CD4-positive, alpha-beta T cell treated with Interleukin-10 for 1 hour (primary cell): ENCODE results near the gene RWDD2A.

Experiments
- DNase-seq: peaks from one replicate; pipeline ENCODE4 v3.0.0-alpha.2; 2020

The RWDD2A gene

DNA sequence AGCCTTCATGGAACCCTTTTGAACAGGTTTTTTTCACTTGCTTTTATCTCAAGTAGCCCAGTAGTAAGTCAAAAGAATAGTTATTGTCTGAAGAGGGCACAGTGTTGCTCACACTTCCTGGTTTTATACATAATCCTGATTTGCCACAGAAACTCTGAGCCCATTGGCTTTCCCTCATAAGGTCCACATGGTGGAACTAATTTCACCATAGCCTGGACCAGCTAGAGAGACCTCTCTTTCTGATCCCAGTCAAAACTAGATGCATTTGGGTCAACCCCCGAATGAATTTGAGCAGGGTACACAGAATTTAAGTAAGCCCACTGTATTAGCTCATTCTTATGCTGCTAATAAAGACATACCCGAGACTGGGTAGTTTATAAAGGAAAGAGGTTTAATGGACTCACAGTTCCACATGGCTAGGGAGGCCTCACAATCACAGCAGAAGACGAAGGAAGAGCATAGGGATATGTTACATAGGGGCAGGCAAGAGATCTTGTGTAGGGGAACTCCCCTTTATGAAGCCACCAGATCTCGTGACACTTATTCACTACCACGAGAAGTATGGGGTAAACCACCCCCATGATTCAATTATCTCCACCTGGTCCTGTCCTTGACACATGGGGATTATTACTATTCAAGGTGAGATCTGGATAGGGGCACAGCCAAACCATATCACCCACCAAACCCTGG is 6.2 kb downstream of the RWDD2A start:
- DNase-seq: no peak

DNA sequence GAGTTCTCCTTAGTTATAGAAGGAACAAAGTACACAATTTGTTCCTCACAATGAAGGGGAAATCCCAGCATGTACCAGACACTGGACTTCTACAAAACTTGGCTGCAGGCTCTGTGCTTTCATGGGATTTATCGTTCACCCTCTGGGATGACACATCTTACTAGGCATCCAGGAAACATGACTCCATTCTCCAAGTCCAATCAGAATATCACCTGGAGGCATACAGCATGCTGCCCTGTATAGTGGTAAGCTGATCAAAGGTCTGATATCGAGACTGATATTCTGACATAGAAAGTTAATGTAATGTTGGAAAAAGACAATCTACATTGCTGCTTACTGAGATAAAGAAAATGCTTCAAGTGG is 6.7 kb downstream of the RWDD2A start:
- DNase-seq: no peak

DNA sequence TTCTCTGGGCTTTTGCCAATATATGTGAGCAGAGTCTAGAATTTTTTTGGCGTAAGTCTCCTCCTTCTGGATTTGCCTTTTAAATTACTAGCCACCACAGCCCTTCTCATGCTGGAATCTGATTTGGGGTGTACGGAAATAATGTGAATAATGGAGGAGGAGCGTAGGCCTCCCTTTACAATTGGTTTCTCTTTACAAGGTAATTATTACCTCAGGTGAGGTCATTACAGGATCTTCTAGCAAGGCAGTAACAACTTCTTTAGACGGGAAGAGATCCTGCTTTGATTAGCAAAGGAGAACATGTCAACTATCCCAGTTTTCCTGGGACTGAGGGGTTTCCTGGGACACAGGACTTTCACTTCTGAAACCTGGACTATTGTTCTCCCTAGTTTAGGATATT is 8.9 kb downstream of the RWDD2A start:
- no peak for DNase-seq

DNA sequence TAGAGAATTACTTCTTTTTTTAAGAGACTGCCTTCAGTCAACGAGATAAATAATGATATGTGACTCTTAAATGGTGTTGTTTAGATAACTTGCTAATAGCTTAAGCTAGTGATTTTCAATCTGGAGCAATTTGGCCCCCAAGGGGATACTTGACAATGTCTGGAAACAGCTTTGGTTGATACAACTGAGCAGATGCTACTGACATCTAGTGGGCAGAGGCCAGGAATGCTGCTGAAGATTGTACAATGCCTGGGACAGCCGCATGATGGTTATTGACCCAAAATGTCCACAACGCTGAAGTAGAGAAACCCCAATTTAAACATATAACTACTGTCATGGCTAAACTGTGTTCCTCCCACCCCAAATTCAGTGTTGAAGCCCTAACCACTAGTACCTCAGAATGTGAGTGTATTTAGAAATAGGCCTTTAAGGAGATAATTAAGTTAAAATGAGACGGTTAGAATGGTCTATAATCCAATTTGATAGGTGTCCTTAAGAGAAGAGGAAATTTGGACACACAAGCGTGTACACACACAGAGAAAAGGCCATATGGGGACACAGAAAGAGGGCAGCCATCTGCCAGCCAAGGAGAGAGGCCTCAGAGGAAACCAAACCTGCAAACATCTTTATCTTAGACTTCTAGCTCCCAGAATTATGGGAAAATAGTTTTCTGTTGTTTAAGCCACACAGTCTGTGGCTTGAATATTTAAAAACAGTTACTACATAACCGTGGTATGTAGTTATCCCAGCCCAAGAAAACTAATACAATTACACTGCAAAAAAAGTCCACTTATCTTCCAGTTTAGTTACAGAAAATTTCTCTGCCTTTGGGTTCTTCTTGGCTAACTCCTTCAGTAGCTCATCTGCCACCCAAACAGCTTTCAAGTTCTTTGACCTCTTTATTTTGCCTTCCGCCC is 22.2 kb downstream of the RWDD2A start:
- DNase-seq: peak; percentile 70

DNA sequence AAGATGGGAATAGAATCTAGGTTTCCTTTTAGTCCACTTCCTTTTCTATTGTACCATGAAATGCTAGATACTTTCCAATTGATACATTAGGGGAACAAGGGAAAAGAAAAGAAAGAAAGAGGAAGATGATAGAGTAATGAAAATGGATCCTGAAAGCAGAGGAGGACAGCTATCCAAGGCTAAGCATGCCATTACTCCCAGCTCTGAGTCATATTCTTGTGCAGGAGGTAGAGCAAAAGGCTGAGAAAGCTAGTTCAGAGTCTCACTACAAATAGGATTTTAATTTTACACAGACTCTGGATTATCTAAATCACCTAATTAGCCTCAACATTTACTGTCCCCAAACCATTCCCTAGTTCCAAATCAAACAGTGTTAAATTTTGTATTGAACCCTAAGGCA is 23.6 kb downstream of the RWDD2A start:
- no peak for DNase-seq

DNA sequence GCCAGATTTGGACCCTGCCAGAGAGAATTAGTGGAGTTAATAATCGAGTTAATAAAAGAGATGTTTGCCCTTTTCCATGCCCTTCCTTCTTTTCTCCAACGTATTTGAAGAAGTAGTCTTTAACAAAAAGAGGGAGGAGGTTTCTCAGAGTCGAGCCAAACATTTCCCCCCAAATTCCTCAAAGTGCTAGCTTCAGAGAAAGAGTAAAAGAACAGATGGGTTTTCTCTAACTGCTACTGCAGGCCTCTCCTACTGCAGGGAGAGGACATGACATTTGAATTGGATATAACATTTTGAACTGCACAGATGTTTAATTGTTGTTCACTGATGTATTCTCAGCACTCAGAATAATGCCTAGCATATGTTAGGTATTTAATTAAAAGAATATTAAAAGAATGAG is 25.5 kb downstream of the RWDD2A start:
- no peak for DNase-seq

DNA sequence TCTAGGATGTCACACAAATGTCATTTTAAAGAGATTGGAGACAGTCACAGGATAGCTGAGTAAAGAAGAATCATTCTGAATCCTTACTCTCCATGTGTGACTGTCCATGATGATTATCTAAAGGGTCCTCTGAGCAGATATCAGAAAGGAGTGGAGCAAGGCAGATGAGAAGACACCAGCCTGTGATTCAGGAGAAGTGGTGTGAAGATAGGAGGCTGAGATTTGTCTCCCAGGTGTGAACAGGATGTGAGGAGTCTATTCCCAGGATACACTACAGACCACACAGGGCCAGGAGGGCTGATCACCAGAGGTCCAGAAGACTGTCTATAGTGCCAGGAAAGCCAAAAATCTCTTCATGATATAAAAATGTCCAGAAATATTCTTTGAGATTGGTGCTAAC is 27.0 kb downstream of the RWDD2A start:
- DNase-seq: no peak

DNA sequence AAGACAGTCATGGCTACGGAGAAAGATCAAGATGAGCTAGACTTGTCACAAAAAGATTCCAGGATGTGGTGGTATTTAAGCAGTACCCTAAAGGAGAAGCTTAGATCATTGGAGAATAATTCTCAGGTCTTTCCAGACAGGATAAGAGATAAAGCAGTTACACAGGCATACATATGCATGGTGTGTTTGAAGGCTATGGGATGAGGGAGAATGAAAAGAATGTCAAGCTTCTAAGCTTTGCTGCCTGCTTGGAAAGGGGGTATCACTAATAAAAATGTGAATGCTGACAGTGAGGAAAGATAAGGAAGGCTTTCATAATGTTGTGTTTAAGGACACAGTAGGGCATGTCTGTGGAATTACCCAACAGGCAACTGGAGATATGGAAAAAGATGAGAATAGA is 28.1 kb downstream of the RWDD2A start:
- DNase-seq: no peak

DNA sequence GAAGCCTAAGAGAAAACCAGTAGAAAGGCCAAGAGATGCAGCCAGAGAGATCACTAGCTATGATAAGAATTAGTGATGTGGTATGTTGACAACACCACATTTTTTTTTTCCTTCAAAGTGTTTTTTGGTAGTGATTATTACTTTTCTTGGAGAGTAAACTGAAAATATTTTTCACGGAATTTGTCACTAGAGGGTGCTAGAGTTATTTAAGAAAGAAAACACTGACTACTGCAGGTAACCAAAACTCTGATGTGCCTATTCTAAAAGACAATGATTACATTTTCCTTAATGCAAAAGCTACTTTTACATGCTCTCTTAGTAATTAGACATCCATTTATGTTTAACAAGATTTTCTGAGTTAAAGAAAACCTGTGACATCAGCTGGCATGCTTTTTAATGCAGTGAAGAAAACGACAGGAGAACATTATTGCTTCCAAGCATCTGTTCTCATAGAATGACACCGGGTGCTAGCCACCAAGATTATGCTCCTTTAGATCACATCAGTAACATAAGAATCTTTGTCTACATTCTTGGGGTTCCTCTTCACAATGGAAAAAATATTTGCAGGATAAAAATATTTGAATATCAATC is 28.8 kb downstream of the RWDD2A start:
- DNase-seq: peak; percentile 39

DNA sequence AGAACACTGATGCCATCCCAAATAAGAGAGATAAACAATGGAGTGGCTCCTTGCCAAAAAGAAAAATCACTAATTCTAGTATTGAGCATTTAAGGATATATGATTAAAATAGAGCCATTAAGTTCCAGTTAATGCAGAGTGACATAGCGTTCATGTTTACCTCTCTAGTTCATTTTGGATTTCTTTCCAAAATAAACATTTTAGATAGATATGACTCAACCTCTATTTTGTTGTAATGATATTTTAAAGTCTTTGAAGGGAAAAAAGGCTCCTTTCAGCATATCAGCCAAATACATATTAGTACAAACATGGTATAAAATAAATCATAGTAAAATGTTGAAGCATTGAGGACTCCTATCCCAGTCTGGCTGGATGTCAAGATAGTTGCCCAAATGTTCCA is 33.4 kb downstream of the RWDD2A start:
- no peak for DNase-seq

DNA sequence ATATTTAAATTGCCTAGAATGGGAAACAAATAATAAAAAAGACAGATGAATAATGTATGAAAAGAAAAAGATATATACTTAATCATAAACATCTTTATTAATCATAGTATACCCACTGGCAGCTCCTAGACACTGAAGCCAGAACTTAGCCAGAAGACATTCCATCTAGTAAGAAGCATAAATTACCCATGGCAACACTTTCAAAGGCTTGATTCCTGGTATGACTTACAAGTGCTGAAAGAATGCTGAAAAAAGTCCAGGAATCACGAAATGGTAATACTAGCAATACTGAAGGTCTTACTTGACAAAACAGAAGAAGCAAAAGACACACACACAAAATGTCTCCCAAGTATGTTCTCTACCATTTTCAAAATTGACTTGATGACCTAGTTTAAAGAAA is 38.0 kb downstream of the RWDD2A start:
- no peak for DNase-seq

DNA sequence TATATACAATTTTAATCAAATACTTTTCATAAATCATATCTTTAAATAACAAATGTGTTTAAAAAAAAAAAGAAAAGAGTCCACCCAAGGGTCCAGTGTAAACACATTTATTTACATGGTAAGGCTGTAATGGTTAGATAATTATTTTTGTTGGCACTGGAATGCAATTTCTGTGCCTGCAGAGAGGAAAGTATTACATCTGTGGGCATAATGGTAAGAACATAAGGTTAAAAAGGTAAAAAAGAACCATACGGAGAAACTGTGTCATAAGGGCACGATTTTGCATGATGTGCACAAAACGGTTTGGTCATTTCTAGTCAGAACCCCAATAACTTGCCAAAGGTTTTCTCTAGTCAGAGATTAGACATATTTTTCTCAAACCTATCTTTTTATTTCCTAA is 54.3 kb downstream of the RWDD2A start:
- DNase-seq: no peak
